Astrocyte (in vitro differentiated cells and primary cell): ENCODE results near the gene CFAP70. TPM values are rescaled to one million over a fixed set of nuclear protein-coding genes. Genes with fewer than 3 reads are reported as not detected.
"Not testable (repeated sequence)": the region's sequence is repeated elsewhere in the genome, so short reads cannot be mapped to it uniquely, and the experiment has no call there.

Experiments
- DNase-seq: peaks from one replicate; pipeline ENCODE4 v3.0.0-alpha.2; 2010; ENCODE audit warnings: low read depth
- FAIRE-seq: peaks from 2 replicates; lab custom pipeline; 2011; peaks lifted over from hg19 to GRCh38; lab: Jason Lieb, UNC
- H2AFZ ChIP-seq: 2 replicates; pipeline ENCODE4 v1.6.0; 2012; ENCODE audit warnings: low read depth, low read length, inconsistent platforms
- H3K27ac ChIP-seq: 2 replicates; pipeline ENCODE4 v1.5.1; 2011; ENCODE audit warnings: low read depth, low read length, inconsistent platforms
- H3K27me3 ChIP-seq: 2 replicates; pipeline ENCODE4 v1.6.0; 2011; ENCODE audit warnings: low read length, inconsistent platforms; ENCODE audit not compliant: insufficient read depth
- H3K36me3 ChIP-seq: 2 replicates; pipeline ENCODE4 v1.5.1; 2011; ENCODE audit warnings: low read length, inconsistent platforms; ENCODE audit not compliant: insufficient read depth
- H3K4me1 ChIP-seq: 2 replicates; pipeline ENCODE4 v1.5.1; 2011; ENCODE audit warnings: low read length, inconsistent platforms; ENCODE audit not compliant: insufficient read depth
- H3K4me2 ChIP-seq: 2 replicates; pipeline ENCODE4 v1.6.0; 2012; ENCODE audit warnings: low read length, inconsistent platforms
- H3K4me3 ChIP-seq: 2 replicates; pipeline ENCODE4 v1.5.1; 2011; ENCODE audit warnings: low read depth, mild to moderate bottlenecking, low read length, inconsistent platforms; ENCODE audit not compliant: insufficient read depth
- H3K79me2 ChIP-seq: 2 replicates; pipeline ENCODE4 v1.6.0; 2012; ENCODE audit warnings: mild to moderate bottlenecking, low read length, inconsistent platforms; ENCODE audit not compliant: insufficient read depth
- H3K9ac ChIP-seq: 2 replicates; pipeline ENCODE4 v1.6.0; 2012; ENCODE audit warnings: mild to moderate bottlenecking, low read length, inconsistent platforms
- H3K9me3 ChIP-seq: 2 replicates; pipeline ENCODE4 v1.5.1; 2012; ENCODE audit warnings: low read depth, mild to moderate bottlenecking, low read length, inconsistent platforms; ENCODE audit not compliant: insufficient read depth
- H4K20me1 ChIP-seq: 2 replicates; pipeline ENCODE4 v1.6.0; 2012; ENCODE audit warnings: low read length, inconsistent platforms; ENCODE audit not compliant: insufficient read depth
- H3K27ac Mint-ChIP-seq: one replicate; pipeline ENCODE4 v1.8.0; 2021; ENCODE audit warnings: mild to moderate bottlenecking, mixed read lengths; ENCODE audit not compliant: unreplicated experiment
- H3K27me3 Mint-ChIP-seq: one replicate; pipeline ENCODE4 v1.8.0; 2021; ENCODE audit warnings: low read depth, mixed read lengths; ENCODE audit not compliant: unreplicated experiment
- H3K36me3 Mint-ChIP-seq: one replicate; pipeline ENCODE4 v1.8.0; 2021; ENCODE audit warnings: low read depth, mixed read lengths; ENCODE audit not compliant: unreplicated experiment
- H3K4me1 Mint-ChIP-seq: one replicate; pipeline ENCODE4 v1.8.0; 2021; ENCODE audit warnings: low read depth, mixed read lengths; ENCODE audit not compliant: unreplicated experiment
- H3K4me3 Mint-ChIP-seq: one replicate; pipeline ENCODE4 v1.8.0; 2021; ENCODE audit warnings: mild to moderate bottlenecking, moderate library complexity, mixed read lengths; ENCODE audit not compliant: unreplicated experiment
- H3K9me3 Mint-ChIP-seq: one replicate; pipeline ENCODE4 v1.8.0; 2021; ENCODE audit warnings: mild to moderate bottlenecking, mixed read lengths; ENCODE audit not compliant: unreplicated experiment
- EZH2 ChIP-seq: IDR thresholded peaks from 2 replicates; pipeline ENCODE4 v1.6.1; 2012; ENCODE audit warnings: mild to moderate bottlenecking, low read length, inconsistent platforms; ENCODE audit not compliant: insufficient read depth
- total RNA-seq: library from RNA; stranded (reverse); gene quantifications from 2 replicates; pipeline ENCODE4 v1.2.1, GENCODE V29; 2021
- TF ChIP-seq, protein P1 (sequence below): IDR thresholded peaks from 2 replicates; pipeline ENCODE4 v1.5.1; 2011; ENCODE audit warnings: low read depth, mild to moderate bottlenecking, inconsistent platforms, low read length, moderate library complexity; ENCODE audit not compliant: insufficient read depth

The CFAP70 gene
- total RNA-seq, 1 donor from 2014 or later = 1.3 TPM

DNA sequence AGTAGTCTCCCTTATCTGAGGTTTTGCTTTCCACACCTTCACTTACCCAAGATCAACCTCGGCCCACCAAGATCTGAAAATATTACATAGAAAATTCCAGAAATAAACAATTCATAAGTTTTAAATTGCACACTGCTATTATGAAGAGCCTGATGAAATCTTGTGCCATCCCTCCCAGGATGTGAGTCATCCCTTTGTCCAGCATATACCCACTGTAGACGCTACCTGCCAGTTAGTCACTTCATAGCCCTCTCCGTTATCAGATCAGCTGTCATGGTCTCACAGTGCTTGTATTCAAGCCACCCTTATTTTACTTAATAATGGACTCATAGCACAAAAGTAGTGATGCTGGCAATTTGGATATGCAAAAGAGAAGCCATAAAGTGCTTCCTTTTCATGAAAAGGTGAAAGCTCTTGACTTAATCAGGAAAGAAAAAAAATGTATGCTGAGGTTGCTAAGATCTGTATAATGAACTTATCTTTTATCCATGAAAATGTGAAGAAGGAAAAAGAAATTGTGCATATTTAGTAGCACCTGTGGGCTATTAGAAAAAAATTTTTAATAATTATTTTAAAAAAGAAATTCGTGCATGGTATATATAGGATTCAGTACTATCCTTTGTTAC lies 96.4 kb downstream of the CFAP70 start:
- Mint-ChIP-seq H3K4me1 (peaks cover 14% of the 10 kb centered on the region), H3K4me3 (peak overlapping the region; percentile 62), H3K27me3 (no peaks in the 10 kb centered on the region), H3K9me3 (peaks cover 8% of the 10 kb centered on the region), H3K27ac (peak overlapping the region; percentile 94), H3K36me3 (no peaks in the 10 kb centered on the region)
- peaks cover 3% of the 10 kb centered on the region for H3K4me1 ChIP-seq
- H3K79me2 ChIP-seq = no peaks in the 10 kb centered on the region
- no peak overlapping the region for H3K27ac ChIP-seq
- no peak overlapping the region for H3K9ac ChIP-seq
- TF ChIP-seq, protein P1, sequence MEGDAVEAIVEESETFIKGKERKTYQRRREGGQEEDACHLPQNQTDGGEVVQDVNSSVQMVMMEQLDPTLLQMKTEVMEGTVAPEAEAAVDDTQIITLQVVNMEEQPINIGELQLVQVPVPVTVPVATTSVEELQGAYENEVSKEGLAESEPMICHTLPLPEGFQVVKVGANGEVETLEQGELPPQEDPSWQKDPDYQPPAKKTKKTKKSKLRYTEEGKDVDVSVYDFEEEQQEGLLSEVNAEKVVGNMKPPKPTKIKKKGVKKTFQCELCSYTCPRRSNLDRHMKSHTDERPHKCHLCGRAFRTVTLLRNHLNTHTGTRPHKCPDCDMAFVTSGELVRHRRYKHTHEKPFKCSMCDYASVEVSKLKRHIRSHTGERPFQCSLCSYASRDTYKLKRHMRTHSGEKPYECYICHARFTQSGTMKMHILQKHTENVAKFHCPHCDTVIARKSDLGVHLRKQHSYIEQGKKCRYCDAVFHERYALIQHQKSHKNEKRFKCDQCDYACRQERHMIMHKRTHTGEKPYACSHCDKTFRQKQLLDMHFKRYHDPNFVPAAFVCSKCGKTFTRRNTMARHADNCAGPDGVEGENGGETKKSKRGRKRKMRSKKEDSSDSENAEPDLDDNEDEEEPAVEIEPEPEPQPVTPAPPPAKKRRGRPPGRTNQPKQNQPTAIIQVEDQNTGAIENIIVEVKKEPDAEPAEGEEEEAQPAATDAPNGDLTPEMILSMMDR = no peak
- TF ChIP-seq EZH2 = no peak
- FAIRE-seq (peak; percentile 71), DNase-seq (peak; percentile 80)
- H4K20me1 ChIP-seq = no peaks in the 10 kb centered on the region
- no peak overlapping the region for H2AFZ ChIP-seq
- peak overlapping the region; percentile 68 for H3K4me2 ChIP-seq
- H3K9me3 ChIP-seq = no peaks in the 10 kb centered on the region
- H3K36me3 ChIP-seq = no peaks in the 10 kb centered on the region
- H3K27me3 ChIP-seq = no peaks in the 10 kb centered on the region
- H3K4me3 ChIP-seq = no peak overlapping the region

DNA sequence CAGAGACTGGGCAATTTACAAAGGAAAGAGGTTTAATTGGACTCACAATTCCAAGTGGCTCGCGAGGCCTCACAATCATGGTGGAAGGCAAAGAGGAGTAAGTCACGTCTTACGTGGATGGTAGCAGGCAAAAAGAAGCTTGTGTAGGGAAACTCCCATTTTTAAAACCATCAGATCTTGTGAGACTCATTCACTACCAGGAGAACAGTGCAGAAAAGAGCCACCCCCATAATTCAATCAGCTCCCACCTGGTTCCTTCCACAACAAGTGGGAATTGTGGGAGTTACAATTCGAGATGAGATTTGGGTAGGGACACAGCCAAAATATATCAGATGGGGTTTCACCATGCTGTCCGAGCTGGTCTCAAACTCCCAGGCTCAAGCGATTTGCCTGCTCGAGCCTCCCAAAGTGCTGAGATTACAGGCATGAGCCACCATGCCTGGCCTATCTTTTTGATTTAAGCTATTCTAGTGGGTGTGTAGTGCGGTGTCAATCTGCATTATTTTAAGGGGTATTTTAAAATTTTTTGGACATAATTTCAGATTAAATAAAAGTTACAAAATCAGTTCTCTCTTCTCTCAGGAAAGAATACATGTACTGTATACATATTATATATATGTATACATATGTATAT lies 97.2 kb downstream of the CFAP70 start:
- Histone ChIP-seq H3K4me1 (peaks cover 3% of the 10 kb centered on the region), H3K27ac (no peak overlapping the region), H2AFZ (no peak overlapping the region), H3K36me3 (no peaks in the 10 kb centered on the region), H3K27me3 (no peaks in the 10 kb centered on the region), H3K9me3 (no peaks in the 10 kb centered on the region), H3K79me2 (no peaks in the 10 kb centered on the region), H3K4me3 (no peak overlapping the region), H3K4me2 (no peak overlapping the region), H4K20me1 (no peaks in the 10 kb centered on the region), H3K9ac (no peak overlapping the region)
- Mint-ChIP-seq H3K9me3 (peaks cover 8% of the 10 kb centered on the region), H3K36me3 (no peaks in the 10 kb centered on the region), H3K27ac (peak overlapping the region; percentile 75), H3K4me3 (no peak overlapping the region), H3K4me1 (peaks cover 15% of the 10 kb centered on the region), H3K27me3 (no peaks in the 10 kb centered on the region)
- no peak for DNase-seq
- FAIRE-seq = no peak
- TF ChIP-seq, protein P1 = no peak
- no peak for TF ChIP-seq EZH2

DNA sequence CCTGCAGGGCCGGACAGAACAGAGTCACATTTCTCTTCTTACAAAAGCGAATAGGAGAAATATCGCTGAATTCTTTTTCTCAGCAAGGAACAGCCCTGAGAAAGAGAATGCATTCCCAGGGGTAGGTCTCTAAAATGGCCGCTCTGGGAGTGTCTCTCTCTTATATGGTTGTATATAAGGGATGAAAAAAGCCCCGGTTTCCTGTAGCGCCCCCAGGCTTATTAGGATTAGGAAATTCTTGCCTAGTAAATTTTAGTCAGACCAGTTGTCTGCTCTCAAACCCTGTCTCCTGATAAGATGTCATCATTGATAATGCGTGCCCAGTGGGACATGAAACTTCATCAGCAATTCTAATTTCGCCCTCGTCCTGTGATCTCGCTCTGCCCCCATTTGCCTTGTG lies 100.1 kb downstream of the CFAP70 start:
- FAIRE-seq, H3K9me3 Mint-ChIP-seq, H3K36me3 ChIP-seq, H3K4me3 Mint-ChIP-seq, H3K9ac ChIP-seq, H3K79me2 ChIP-seq, H3K36me3 Mint-ChIP-seq, H4K20me1 ChIP-seq, H3K27me3 ChIP-seq, H3K27me3 Mint-ChIP-seq, H2AFZ ChIP-seq, H3K4me1 ChIP-seq, H3K4me2 ChIP-seq, DNase-seq, H3K27ac ChIP-seq, H3K27ac Mint-ChIP-seq, H3K4me3 ChIP-seq, H3K9me3 ChIP-seq: not testable (repeated sequence)
- peaks cover 10% of the 10 kb centered on the region for H3K4me1 Mint-ChIP-seq
